GM18873 (cell line): ENCODE results near the gene TNFRSF18.

Source experiments
- ATAC-seq: cut with Tn5 transposase; IDR thresholded peaks from one replicate; pipeline ENCODE4 v1.9.1; 2021; ENCODE audit warnings: mild to moderate bottlenecking, moderate library complexity, moderate number of reproducible peaks; ENCODE audit not compliant: unreplicated experiment, low FRiP score

Gene TNFRSF18

DNA sequence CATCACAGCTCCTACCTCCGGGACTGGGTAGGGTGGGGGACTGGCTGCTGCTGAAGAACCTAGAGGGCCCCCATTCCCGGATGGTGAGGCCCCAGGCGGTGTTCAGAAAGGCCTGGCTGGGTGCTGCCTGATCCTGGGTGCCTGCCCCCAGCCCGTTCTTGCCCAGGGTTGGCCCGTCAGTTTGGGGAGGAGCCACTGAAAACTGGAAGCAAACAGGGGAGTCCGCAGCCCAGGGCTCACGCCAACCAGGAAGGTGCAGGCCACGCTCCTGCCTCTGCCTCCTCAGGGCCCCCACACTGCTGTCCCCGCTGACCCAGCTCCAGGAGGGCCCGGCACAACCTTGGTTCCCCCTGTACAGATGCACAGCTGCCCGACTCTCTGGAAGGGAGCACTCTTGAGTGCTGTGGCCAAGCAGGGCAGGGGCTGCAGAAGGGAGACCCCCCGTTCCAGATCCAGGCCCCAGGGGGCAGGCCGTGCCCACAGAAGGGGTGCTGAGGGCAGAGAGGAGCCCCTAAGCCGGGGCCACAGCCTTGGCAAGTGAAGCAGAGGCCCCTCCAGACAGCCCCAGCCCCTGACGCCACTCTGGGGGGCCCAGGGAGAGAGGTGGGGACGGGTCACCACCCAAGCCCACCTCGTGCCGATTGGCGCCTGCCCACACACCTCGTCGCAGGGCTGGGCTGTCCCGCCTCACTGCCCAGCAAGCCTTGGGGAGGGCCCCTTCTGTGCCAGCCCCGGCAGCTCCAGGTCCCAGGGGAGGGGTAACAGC lies 34.6 kb upstream of the TNFRSF18 start:
- no peak for ATAC-seq

DNA sequence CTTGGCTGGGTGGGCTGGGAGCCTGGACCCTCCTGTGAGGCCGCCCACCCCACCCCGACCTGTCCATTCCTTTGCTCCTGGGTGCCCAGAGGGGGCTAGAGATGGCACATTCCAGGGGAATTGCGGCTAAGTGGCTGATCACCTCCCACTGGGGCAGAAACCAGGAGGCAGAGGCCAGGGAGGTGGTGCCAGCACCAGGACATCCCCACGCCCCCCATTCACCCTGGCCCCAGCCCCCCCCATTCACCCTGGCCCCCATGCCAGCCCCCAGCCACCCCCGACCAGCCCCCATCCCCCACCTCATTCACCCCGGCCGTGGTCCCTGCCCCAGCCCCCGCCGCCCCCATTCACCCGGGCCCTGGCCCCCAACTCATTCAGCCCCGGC lies 33.9 kb upstream of the TNFRSF18 start:
- no peak for ATAC-seq

DNA sequence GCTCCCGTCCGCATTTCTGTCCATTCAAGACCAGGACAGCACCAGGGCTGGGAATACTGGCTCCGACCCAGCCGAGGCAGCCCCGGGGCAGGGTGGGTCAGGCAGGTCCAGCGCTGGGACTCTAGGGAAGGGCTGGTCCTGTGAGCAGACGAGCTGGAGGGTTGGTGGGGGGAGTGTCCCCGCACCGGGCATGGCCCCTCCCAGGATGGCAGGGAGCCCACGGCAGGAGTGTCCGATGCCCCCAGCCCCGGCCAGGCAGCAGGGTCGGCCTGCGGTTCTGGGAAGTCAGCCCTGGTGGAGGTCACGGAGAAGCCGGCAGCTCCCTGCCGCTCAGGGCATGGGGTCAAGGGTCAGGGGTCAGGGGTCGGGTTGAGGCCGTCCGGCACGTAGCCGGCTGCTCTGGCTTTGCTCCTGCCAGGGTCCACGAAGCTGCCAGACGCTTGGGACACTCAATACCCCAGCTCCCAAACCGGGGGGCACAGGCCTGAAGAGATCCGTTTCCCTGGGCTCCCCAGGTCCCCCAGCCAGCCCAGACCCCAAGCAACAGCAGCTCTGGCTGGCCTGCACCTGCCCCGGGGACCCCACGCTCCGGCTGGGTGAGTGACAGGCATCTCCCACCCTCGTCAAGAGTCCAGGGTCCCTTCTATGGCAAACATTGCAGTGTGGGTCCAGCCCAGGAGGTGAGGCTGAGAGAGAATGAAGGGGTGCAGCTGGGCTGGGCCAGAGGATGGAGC lies 33.4 kb upstream of the TNFRSF18 start:
- no peak for ATAC-seq

DNA sequence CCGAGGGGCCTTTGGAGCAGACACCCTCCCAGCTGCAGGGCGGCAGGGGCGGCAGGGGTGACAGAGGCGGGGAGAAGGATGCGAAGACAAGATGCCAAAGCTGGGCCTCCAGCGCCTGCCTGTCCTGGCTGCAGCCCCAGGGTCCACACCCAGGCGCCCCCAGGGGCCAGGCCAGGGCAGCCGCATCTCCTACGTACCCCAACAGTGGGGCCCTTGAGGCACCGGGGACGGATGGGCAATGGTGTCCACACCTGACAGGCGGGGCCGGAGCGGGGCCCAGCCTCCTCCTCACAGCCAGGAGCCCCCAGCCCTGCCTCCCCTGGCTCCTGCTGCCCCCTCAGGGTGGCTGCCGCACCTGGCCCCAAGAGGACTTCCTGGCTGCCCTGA lies 32.8 kb upstream of the TNFRSF18 start:
- ATAC-seq = no peak

DNA sequence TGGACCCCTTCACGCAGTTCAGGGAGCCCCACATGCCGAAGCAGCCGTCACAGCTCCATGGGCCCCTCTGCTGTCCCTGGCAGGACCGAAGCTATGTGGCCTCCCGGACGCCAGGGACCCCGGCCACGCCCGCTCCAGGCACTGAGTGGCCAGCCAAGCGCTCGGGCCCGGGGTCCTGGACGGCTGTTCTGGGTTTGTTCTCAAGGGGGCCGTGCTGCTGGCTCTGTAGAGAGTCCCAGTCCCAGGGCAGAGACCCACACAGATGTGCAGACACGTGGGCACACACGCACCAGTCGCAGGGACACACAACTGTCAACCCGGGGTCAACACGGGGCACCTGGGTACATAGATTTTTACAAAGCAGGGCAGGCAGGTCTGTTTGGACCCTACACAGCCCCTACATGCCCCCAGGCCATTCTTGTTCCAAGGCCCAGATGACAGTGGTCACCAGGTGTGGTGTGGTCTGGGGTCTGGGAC lies 32.3 kb upstream of the TNFRSF18 start:
- no peak for ATAC-seq

DNA sequence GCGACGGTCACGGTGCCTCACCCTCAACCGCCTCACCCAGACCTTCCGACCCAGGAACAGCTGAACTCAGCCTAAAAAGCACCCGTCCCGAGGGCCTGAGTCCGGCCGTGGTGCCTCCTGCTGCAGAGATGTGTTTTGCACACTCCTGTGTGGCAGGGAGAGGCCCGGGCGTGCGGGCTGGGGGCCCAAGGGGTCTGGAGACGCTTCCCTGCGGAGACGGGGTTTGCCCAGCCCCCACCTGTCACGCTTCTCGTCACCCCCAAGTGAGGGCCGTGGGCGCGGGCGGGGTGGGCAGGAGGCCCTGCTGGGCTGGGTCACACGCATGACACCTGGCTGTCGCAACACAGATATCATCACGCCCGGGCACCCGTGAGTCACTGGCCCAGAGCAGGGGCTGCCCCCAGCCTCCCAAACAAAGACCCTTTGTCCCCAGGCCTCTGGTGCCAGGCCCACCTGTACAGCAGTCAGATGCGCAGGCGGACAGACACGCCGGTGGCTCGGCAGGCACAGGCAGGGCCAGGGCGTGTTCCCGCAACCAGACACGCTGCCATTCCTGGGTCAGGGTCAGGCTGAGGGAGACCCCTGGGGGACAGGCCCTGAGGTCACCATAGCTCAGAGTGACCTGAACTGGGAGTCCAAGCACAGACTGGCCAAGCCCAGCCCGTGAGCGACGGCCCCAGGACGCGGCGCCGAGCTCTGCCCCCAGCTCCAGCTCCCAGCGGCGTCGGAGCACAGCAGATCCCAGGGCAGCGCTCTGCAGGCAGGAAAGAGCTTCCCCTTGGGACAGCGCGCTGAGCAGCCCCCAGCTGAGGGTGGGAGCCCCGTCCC lies 31.7 kb upstream of the TNFRSF18 start:
- no peak for ATAC-seq

DNA sequence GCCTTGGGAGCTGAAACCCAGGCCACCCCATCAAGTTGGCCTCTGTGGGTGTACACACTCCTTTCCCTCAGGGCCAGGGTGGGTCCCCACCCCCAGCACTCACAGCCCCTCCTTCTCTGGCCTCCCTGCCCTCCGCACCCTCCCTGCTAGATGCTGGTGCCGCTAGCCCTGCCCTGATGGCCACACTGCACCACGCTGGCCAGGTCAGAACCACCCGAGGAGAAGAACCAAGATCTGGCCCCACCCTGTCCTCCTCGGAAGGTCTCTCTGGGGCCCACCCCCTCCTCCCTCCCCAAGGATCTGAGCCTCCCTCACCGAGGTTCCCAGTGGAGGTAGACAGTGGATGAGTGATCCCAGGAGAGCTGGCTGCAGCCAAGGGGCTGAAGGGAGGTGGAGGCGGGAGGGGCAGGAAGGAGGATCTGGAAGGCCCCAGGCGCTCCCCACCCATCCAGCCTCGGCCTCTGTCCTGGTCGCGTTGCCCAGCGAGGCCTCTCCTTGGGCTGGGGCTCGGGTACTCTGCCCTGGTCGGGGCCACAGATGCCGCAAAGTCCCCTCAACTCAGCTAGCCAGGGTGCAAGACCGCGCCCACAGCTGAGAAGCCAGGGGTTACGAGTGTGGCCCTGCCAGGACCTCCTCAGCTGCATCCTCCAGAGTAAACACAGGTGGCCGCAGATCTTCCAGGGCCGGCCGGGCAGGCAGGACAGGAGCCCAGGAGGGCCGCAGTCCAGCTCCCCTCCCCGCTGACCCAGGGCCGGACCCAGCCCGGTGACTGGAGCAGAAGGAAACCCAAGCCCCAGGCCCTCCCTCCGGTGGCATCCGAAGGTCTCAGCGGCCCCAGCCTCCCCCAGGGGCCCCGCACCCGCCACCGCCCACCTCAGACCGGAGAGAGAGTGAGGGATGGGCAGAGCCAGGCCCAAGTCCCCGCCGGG lies 30.8 kb upstream of the TNFRSF18 start:
- ATAC-seq = no peak

DNA sequence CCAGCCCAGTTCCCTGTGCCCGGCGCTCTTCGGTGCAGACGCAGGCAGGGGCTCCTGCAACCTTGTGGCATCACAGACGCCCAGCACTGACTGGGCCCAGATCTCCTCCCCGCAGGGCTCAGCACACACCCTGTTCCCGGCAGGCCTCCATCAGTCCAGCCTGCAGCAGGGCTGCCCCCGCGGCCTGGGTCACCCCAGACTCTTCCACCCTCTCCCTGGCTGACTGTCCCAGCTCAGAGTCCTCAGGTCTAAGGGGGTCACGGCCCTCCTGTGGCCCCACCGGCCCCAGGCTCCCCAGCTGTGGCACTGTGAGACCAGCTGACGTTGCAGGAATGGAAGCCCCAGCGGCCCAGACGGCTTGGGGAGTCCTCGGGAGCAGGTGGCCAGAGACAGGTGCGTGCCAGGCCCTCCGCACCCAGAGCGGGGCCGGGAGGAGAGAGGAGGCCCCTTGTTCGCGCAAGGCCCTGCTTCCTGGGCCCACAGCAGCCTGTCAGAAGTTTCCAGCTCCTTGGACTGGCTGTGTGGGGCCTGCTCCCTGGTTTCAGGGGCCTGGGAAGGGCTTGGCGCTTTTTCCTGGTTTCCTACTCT lies 29.9 kb upstream of the TNFRSF18 start:
- no peak for ATAC-seq

DNA sequence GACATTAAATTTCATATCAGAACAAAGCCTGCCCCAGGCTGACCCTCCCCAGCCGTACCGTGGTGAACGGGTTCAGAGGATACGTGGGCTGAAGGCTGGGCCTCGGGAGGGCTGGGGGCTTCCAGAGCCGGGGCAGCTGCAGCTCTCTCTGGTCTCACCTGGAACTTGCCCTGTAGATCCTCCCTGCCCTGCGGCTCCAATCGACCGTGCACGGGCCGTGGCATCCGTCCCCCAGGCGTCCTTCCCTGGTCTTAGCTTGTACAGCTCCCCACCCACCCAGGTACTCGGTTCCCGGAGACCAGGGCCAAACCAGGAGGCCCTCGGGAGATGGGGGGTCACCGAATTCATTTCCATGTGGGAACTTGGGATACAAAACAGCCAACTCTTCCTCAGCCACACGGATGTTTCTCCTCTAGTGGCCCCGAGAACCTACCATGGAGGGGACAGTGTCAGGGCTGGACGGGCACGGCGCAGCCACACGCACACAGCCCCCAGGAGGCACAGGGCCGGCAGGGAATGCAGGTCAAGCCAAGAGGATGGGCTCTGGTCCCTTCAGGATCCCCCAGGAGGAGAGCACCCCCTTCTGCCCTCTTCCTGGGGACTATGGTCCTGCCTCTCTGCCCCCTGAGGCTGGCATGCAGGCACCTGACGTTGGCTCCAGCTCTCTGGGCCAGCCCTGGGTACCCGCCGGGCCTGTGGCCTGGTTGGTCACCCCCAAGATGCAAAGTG lies 28.8 kb upstream of the TNFRSF18 start:
- no peak for ATAC-seq

DNA sequence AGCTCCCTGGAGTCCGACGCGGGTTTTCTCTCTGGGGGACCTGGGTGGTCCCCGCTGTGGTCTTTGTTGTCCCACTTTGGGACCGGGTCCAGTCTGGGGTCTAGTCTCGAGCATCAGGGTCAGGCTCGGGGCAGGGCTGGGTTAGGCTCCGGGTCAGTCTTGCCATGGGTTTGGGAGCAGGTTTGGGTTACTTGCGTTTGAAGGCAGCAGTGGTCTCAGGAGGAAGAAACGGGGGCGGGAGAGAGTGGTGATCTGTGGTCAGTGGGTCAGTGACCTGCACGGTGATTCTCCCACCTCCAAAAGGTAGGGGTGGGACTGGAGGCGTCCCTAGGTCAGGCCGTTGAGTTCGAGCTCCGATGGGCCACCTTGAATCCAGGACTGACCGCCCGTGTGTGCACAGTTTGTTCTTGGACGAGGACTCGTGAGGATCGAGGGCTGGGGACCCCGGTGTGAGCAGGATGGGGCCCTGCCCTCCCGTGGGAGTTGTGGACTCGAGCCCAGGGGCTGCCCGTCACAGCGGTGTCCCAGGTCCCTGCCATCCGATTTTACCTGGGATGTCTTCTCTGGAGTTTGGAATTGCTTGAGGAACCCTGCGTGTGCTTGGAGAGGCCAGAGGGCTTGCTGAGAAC lies 27.9 kb upstream of the TNFRSF18 start:
- ATAC-seq = no peak

DNA sequence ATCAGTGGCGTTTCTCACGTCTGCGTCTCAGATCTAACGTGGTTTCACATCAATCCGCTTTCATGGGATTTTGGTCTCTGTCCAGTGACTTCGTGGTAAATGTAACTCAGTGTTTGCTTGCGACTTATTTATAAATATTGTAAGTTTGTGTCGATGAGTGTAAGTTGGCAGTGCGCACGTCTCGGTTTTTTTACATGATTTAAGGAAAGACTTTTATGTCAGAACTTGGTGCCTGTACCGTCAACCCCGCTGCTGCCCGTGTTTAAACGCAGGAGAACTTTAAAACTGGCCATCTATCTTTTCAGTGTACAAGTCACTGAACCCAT lies 27.1 kb upstream of the TNFRSF18 start:
- ATAC-seq = no peak

DNA sequence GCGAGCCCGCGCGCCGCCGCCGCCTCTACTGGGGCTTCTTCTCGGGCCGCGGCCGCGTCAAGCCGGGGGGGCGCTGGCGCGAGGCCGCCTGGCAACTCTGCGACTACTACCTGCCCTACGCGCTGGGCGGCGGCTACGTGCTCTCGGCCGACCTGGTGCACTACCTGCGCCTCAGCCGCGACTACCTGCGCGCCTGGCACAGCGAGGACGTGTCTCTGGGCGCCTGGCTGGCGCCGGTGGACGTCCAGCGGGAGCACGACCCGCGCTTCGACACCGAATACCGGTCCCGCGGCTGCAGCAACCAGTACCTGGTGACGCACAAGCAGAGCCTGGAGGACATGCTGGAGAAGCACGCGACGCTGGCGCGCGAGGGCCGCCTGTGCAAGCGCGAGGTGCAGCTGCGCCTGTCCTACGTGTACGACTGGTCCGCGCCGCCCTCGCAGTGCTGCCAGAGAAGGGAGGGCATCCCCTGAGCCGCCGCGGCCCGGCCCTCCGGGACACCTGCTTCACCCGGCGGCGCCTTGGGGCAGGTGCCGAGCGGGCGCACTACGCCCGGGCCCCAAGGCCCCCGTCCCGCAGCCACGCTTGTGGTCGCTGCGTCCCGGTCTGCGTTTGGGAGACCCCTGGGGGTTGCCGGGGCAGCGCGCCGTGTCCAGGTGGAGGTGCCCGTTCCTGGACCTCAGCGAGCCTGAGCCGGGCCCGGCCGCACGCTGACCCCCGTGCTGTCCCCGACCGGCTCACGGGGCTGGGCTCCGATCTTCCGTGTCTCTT lies 26.6 kb upstream of the TNFRSF18 start:
- ATAC-seq = no peak

DNA sequence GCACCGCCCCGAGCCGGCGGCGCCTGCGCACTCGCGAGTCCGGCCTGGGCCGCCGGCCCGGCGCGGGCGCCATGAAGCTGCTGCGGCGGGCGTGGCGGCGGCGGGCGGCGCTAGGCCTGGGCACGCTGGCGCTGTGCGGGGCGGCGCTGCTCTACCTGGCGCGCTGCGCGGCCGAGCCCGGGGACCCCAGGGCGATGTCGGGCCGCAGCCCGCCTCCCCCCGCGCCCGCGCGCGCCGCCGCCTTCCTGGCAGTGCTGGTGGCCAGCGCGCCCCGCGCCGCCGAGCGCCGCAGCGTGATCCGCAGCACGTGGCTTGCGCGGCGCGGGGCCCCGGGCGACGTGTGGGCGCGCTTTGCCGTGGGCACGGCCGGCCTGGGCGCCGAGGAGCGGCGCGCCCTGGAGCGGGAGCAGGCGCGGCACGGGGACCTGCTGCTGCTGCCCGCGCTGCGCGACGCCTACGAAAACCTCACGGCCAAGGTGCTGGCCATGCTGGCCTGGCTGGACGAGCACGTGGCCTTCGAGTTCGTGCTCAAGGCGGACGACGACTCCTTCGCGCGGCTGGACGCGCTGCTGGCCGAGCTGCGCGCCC lies 25.9 kb upstream of the TNFRSF18 start, which contains the start of gene B3GALT6:
Gene B3GALT6 (plus strand): TSS at position 30 of the 588 bp plus-strand sequence. CDS start 42 bp downstream, at position 72.
- no peak for ATAC-seq

DNA sequence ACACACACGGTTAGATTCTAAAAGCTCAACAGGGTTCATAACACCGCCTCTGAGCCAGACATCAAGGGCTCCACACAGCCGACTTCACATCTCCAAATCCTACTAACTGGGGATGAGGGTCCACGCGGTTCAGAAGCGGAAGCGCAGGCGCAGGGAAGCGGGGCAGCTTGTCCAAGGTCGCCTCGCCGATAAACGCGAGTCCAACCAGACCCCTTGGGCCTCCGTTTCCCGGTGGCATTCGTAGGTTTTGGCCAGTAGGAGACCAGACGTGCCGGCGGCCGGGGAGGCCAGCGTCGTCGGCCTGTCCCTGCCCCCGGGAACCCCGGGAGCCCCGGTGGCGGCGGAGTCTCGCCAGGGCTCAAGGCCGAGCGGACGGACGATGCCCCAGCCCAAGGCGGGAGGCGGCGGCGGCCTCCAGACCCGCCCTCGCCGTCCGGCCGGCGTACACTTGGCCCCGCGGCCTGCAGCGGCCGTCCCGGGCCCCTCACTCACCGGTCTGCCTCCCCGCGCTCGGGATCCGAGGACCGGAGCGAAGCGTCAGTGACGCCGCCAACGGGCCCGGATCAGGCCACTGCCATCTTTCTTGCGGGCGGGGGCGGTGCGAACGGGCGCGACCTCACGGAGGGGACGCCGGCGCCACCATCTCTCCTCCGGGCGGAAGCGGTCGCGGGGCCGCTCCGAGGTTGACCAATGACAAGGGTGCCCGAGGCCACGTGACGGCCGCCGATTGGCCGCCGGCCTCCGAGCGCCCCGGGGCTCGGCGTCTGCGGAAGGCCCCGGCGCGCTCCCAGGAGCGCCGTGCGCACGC lies 25.2 kb upstream of the TNFRSF18 start, which contains the start of gene SDF4:
Gene SDF4 (minus strand): TSS at position 602 of the 808 bp plus-strand sequence. CDS start 3,229 bp downstream, outside the sequence.
- peak; percentile 77 for ATAC-seq

DNA sequence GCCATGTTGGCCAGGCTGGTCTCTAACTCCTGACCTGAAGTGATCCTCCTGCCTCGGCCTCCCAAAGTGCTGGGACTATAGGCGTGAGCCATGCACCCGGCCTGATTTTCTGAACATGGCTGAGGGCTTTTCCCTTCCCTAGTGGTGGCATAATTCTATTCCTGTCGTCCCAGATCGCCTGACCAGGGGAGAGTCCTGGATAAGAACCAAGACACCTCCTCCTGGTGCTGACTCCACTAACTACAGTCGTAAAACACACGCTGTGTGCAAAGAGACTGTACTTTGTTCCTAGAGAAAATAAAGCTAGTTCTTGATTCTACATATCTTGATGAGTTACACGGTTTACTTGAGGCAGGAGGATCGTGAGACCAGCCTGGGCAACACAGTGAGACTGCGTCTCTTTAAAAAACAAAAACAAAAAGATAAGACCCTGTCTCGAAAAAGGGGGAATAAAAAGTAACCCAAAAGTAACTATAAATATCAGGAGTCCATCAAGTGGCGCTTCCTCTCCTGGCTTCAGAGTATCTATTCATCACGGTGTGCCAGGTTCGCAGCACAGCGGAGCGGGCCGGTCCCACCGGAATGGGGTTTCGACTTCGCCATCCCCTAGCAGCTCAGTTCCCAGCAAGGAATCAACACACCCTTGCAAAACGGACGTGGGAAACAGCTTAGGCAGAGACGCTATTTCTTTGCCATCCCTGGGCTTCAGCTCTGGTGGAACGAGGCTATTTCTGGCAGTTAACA lies 24.4 kb upstream of the TNFRSF18 start:
- ATAC-seq = no peak

DNA sequence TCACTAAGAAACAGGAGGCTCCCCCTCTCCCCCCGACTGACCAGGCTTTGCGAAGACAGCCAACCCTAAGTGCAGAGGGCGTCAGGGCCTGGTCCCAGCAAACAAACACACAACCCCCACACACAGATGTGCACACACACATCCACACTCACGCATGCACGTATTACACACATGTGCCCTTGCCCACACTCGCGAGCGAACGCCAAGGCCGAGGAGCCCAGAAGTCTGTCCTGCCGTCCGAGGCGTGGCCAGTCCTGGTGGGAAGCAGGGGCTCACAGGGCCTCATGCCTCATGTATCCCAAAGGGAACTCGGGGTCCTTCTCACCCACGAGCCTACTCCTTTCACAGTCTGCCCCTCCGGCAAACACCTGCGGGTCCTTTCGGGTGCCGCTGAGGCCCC lies 23.4 kb upstream of the TNFRSF18 start:
- ATAC-seq = no peak
